ENCODE data around the gene XCR1.
"Not testable (repeated sequence)": the region's sequence is repeated elsewhere in the genome, so short reads cannot be mapped to it uniquely, and the experiment has no call there.

XCR1 gene

GRCh38 chr3:46027021-46027705 is at the start of gene XCR1:
Gene XCR1, minus strand, starts transcription at chr3:46027483. Its CDS starts 5,536 bp downstream, at chr3:46021947.
- no peak for DNase-seq (ENCODE audit: extremely low read depth in 1 of 2, low read depth in 1 of 2)

GRCh38 chr3:46076606-46077005 is 49.3 kb upstream of the XCR1 start:
- no peak for DNase-seq (ENCODE audit: extremely low read depth in 1 of 2, low read depth in 1 of 2)

- DNase-seq (ENCODE audit: extremely low read depth in 1 of 2, low read depth in 1 of 2) = no peak
Measured at GRCh38 chr3:46075816-46076215, 48.5 kb upstream of the XCR1 start.

GRCh38 chr3:46071222-46071858 is 44.1 kb upstream of the XCR1 start:
- no peak for DNase-seq (ENCODE audit: extremely low read depth in 1 of 2, low read depth in 1 of 2)

GRCh38 chr3:46070595-46071093 is 43.4 kb upstream of the XCR1 start:
- no peak for DNase-seq (ENCODE audit: extremely low read depth in 1 of 2, low read depth in 1 of 2)

- DNase-seq (ENCODE audit: extremely low read depth in 1 of 2, low read depth in 1 of 2) = no peak
Measured at GRCh38 chr3:46068501-46068900, 41.2 kb upstream of the XCR1 start.

- no peak for DNase-seq (ENCODE audit: extremely low read depth in 1 of 2, low read depth in 1 of 2)
Measured at GRCh38 chr3:46067401-46067800, 40.1 kb upstream of the XCR1 start.

GRCh38 chr3:46065750-46066256 is 38.5 kb upstream of the XCR1 start:
- DNase-seq (ENCODE audit: extremely low read depth in 1 of 2, low read depth in 1 of 2) = no peak

- DNase-seq (ENCODE audit: extremely low read depth in 1 of 2, low read depth in 1 of 2) = peak; percentile 55 to 71
Measured at GRCh38 chr3:46065294-46065705, 38.0 kb upstream of the XCR1 start.

GRCh38 chr3:46062679-46063078 is 35.4 kb upstream of the XCR1 start:
- DNase-seq (ENCODE audit: extremely low read depth in 1 of 2, low read depth in 1 of 2) = no peak

GRCh38 chr3:46061887-46062286 is 34.6 kb upstream of the XCR1 start:
- DNase-seq (ENCODE audit: extremely low read depth in 1 of 2, low read depth in 1 of 2) = no peak

GRCh38 chr3:46061108-46061720 is 33.9 kb upstream of the XCR1 start:
- DNase-seq (ENCODE audit: extremely low read depth in 1 of 2, low read depth in 1 of 2) = no peak

- no peak for DNase-seq (ENCODE audit: extremely low read depth in 1 of 2, low read depth in 1 of 2)
Measured at GRCh38 chr3:46060551-46060950, 33.3 kb upstream of the XCR1 start.

GRCh38 chr3:46059432-46059831 is 32.1 kb upstream of the XCR1 start:
- DNase-seq (ENCODE audit: extremely low read depth in 1 of 2, low read depth in 1 of 2) = no peak

- DNase-seq (ENCODE audit: extremely low read depth in 1 of 2, low read depth in 1 of 2) = no peak
Measured at GRCh38 chr3:46058981-46059380, 31.7 kb upstream of the XCR1 start.

GRCh38 chr3:46057716-46058115 is 30.4 kb upstream of the XCR1 start:
- DNase-seq (ENCODE audit: extremely low read depth in 1 of 2, low read depth in 1 of 2) = no peak

- DNase-seq (ENCODE audit: extremely low read depth in 1 of 2, low read depth in 1 of 2) = no peak
Measured at GRCh38 chr3:46056686-46057085, 29.4 kb upstream of the XCR1 start.

GRCh38 chr3:46053761-46054515 is 26.7 kb upstream of the XCR1 start:
- DNase-seq (ENCODE audit: extremely low read depth in 1 of 2, low read depth in 1 of 2) = not testable (repeated sequence)

GRCh38 chr3:46053265-46053664 is 26.0 kb upstream of the XCR1 start:
- not testable (repeated sequence) for DNase-seq (ENCODE audit: extremely low read depth in 1 of 2, low read depth in 1 of 2)

GRCh38 chr3:46052531-46052930 is 25.2 kb upstream of the XCR1 start:
- DNase-seq (ENCODE audit: extremely low read depth in 1 of 2, low read depth in 1 of 2) = no peak

- DNase-seq (ENCODE audit: extremely low read depth in 1 of 2, low read depth in 1 of 2) = no peak
Measured at GRCh38 chr3:46049093-46049492, 21.8 kb upstream of the XCR1 start.

All from stimulated activated CD8-positive, alpha-beta memory T cell treated with anti-CD3 and anti-CD28 coated beads, Interleukin-7, amount 100 ng/mL, for 48 hours (primary cell).